OCI-M2 (cell line): ENCODE data around the gene LRP4.
"Not testable (repeated sequence)": the region's sequence is repeated elsewhere in the genome, so short reads cannot be mapped to it uniquely, and the experiment has no call there.

Experiments
- DNase-seq: peaks from one replicate; lab custom pipeline; 2025; ENCODE audit not compliant: unreplicated experiment; lab: John Stamatoyannopoulos, UW

Gene LRP4

GRCh38 chr11:46928701-46929100, 10.4 kb upstream of the LRP4 start:
- DNase-seq = not testable (repeated sequence)

- not testable (repeated sequence) for DNase-seq
Measured at GRCh38 chr11:46927928-46928327, 9.6 kb upstream of the LRP4 start.

- no peak for DNase-seq
Measured at GRCh38 chr11:46920755-46921154, 2.4 kb upstream of the LRP4 start.

- DNase-seq = no peak
Measured at GRCh38 chr11:46918788-46919513, 601 bp upstream of the LRP4 start.

GRCh38 chr11:46917762-46918082, 628 bp downstream of the LRP4 start:
- DNase-seq = no peak

- DNase-seq = no peak
Measured at GRCh38 chr11:46917109-46917761, 1.1 kb downstream of the LRP4 start.

GRCh38 chr11:46916286-46917108, 1.9 kb downstream of the LRP4 start:
- no peak for DNase-seq

- DNase-seq = no peak
Measured at GRCh38 chr11:46914910-46915309, 3.4 kb downstream of the LRP4 start.

GRCh38 chr11:46914363-46914762, 4.0 kb downstream of the LRP4 start:
- no peak for DNase-seq

- no peak for DNase-seq
Measured at GRCh38 chr11:46913484-46913883, 4.9 kb downstream of the LRP4 start.

GRCh38 chr11:46912526-46913150, 5.7 kb downstream of the LRP4 start:
- DNase-seq = no peak

- no peak for DNase-seq
Measured at GRCh38 chr11:46907606-46908005, 10.7 kb downstream of the LRP4 start.

GRCh38 chr11:46906609-46907041, 11.7 kb downstream of the LRP4 start:
- no peak for DNase-seq

- DNase-seq = no peak
Measured at GRCh38 chr11:46905806-46906205, 12.5 kb downstream of the LRP4 start.

GRCh38 chr11:46903846-46904245, 14.5 kb downstream of the LRP4 start:
- no peak for DNase-seq

GRCh38 chr11:46902694-46903093, 15.7 kb downstream of the LRP4 start:
- no peak for DNase-seq

- DNase-seq = no peak
Measured at GRCh38 chr11:46901156-46901555, 17.2 kb downstream of the LRP4 start.

GRCh38 chr11:46900091-46900746, 18.1 kb downstream of the LRP4 start:
- no peak for DNase-seq

- no peak for DNase-seq
Measured at GRCh38 chr11:46899501-46900025, 18.8 kb downstream of the LRP4 start.

- no peak for DNase-seq
Measured at GRCh38 chr11:46898396-46899095, 19.8 kb downstream of the LRP4 start.
